Measurements from ENCODE around the gene DEPDC1B.
"Not testable (repeated sequence)": the region's sequence is repeated elsewhere in the genome, so short reads cannot be mapped to it uniquely, and the experiment has no call there.

The DEPDC1B gene

DNA sequence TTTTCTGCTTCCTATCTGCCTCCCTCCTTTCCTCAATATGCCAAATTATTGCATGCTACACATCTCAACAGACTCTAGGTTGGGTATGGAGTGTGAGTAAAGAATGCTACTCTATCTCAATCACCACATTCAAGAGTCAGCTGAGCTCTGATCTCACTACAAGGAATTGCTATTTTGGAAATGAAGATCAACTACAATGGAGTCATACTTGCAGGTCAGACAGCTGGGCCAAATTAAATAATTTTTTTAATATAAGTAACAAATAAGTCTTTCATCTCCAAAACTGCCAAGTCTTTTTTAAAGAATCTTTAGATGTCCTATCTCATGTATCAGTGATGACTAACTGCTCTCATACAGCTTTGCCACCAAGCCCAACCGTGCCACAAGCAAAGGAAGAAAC, 64.0 kb downstream of the DEPDC1B start:
- TF ChIP-seq, protein P1, sequence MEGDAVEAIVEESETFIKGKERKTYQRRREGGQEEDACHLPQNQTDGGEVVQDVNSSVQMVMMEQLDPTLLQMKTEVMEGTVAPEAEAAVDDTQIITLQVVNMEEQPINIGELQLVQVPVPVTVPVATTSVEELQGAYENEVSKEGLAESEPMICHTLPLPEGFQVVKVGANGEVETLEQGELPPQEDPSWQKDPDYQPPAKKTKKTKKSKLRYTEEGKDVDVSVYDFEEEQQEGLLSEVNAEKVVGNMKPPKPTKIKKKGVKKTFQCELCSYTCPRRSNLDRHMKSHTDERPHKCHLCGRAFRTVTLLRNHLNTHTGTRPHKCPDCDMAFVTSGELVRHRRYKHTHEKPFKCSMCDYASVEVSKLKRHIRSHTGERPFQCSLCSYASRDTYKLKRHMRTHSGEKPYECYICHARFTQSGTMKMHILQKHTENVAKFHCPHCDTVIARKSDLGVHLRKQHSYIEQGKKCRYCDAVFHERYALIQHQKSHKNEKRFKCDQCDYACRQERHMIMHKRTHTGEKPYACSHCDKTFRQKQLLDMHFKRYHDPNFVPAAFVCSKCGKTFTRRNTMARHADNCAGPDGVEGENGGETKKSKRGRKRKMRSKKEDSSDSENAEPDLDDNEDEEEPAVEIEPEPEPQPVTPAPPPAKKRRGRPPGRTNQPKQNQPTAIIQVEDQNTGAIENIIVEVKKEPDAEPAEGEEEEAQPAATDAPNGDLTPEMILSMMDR (IDR thresholded peaks at IDR 0.05; ENCODE audit: extremely low read depth, insufficient read depth, missing control alignments): no peak
- in situ Hi-C loops (cut with MboI; ENCODE audit: low pct_unique_long_range_greater_than_20kb, low sequenced_read_pairs, unreplicated experiment): no loop called here
- no peak for DNase-seq (ENCODE audit: low spot score)

DNA sequence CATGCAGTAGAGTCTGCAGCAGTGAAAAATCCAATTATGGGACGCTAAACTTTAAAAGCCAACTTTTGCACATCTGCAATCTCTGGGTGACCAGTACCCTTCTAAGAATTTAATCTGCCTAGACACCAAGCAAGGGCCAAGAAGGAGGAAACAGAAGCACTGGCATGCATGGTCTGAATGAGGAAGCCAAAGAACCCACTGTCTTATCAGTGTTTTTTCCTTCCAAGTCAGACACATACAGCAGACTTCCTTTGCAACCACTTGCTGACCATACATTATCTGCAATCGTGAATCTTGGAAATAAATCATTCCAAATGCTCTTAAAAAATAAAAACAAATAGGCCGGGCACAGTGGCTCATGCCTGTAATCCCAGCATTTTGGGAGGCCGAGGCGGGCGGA, 65.9 kb downstream of the DEPDC1B start:
- DNase-seq (ENCODE audit: low spot score): no peak
- in situ Hi-C loops (cut with MboI; ENCODE audit: low pct_unique_long_range_greater_than_20kb, low sequenced_read_pairs, unreplicated experiment): no loop called here
- TF ChIP-seq, protein P1 (IDR thresholded peaks at IDR 0.05; ENCODE audit: extremely low read depth, insufficient read depth, missing control alignments): no peak

DNA sequence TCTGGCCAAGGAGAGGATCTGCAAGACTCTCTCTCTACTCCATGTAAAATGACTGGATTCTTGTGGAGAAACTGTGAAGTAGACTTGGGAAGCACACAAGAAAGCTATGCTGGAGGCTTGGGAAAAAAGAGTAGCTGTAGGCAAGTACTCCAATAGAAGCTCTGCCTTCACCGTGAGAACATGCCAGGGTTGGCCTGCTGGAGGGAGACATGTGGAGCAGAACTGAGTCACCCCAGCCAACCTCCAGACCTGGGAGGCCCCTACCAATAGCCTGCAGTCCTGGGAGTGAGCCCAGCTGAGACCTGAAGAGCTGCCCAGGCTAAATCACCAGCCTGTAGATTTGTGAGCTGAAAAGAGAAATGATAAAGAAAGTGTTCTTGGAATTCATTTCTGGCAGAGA, 66.6 kb downstream of the DEPDC1B start:
- no peak for DNase-seq (ENCODE audit: low spot score)
- TF ChIP-seq, protein P1 (IDR thresholded peaks at IDR 0.05; ENCODE audit: extremely low read depth, insufficient read depth, missing control alignments): no peak
- in situ Hi-C loops (cut with MboI; ENCODE audit: low pct_unique_long_range_greater_than_20kb, low sequenced_read_pairs, unreplicated experiment): no loop called here

DNA sequence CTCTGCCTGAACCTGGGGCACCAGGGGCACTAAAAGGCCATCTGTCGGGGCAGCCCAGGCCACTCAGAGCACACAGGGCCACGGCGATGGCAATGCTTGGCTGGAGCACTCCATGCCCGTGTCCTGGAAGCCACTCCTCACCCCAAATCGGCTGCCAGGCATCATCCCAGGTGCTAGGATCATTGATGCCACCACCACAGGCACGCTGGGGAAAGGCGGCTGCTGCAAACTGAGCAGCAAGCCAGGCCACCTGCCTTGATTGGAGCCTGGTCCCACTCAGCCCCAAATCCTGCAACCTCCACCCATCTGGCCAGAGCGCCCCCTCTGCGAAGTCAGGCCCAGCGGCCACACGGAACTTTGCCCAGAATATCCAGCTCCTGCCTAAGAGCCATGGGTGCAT, 67.8 kb downstream of the DEPDC1B start:
- TF ChIP-seq, protein P1 (IDR thresholded peaks at IDR 0.05; ENCODE audit: extremely low read depth, insufficient read depth, missing control alignments): no peak
- in situ Hi-C loops (cut with MboI; ENCODE audit: low pct_unique_long_range_greater_than_20kb, low sequenced_read_pairs, unreplicated experiment): no loop called here
- no peak for DNase-seq (ENCODE audit: low spot score)

DNA sequence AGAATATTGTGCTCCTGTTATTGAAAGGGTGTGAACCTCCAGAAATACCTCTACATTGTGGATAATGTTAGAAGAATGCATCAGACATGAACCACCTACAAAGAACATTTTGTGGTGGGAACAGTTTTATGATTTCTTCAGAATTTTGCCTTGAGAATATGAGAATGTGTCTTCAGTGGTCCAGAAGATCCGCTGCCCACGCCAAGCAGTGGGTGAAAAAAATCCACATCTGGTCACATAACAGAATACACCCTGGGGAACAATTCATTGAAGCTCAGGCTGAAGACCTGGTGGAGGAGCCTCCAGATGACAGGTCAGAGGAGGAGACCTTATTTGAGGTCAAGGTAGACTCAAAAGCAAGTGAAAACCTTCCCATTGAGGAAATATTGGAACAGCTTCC, 69.1 kb downstream of the DEPDC1B start:
- DNase-seq (ENCODE audit: low spot score): no peak
- in situ Hi-C loops (cut with MboI; ENCODE audit: low pct_unique_long_range_greater_than_20kb, low sequenced_read_pairs, unreplicated experiment): no loop called here
- TF ChIP-seq, protein P1 (IDR thresholded peaks at IDR 0.05; ENCODE audit: extremely low read depth, insufficient read depth, missing control alignments): no peak

DNA sequence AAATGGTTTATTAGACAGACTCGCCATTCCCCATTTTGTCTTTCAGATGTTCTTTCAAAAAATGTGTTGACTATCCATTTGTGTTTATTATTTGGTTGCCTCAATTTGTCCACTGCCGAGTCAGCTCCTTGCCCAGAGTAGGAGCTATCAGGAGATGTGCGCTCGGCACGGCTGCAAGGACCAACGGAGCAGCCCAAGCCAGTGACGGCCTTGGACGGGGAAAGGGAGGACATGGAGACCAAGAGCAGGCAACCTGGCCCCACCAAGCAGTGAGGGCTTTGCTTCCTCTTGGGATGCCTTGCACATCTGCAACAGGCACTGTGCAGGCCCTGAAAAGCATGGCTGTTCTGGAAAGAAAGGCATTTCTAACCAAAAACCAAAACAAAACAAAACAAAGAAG, 69.8 kb downstream of the DEPDC1B start:
- in situ Hi-C loops (cut with MboI; ENCODE audit: low pct_unique_long_range_greater_than_20kb, low sequenced_read_pairs, unreplicated experiment): no loop called here
- TF ChIP-seq, protein P1 (IDR thresholded peaks at IDR 0.05; ENCODE audit: extremely low read depth, insufficient read depth, missing control alignments): no peak
- DNase-seq (ENCODE audit: low spot score): no peak

DNA sequence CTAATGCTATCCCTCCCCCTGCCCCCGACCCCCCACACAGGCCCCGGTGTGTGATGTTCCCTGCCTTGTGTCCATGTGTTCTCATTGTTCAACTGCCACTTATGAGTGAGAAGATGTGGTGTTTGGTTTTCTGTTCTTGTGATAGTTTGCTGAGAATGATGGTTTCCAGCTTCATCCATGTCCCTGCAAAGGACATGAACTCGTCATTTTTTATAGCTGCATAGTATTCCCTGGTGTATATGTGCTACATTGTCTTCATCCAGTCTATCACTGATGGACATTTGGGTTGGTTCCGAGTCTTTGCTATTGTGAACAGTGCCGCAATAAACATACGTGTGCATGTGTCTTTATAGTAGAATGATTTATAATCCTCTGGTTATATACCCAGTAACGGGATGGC, 75.1 kb downstream of the DEPDC1B start:
- DNase-seq (ENCODE audit: low spot score); in situ Hi-C loops (cut with MboI; ENCODE audit: low pct_unique_long_range_greater_than_20kb, low sequenced_read_pairs, unreplicated experiment): not testable (repeated sequence)

DNA sequence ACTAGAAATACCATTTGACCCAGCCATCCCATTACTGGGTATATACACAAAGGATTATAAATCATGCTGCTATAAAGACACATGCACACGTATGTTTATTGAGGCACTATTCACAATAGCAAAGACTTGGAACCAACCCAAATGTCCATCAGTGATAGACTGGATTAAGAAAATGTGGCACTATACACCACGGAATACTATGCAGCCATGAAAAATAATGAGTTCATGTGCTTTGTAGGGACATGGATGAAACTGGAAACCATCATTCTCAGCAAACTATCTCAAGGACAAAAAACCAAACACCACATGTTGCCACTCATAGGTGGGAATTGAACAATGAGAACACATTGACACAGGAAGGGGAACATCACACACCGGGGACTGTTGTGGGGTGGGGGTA, 79.2 kb downstream of the DEPDC1B start:
- in situ Hi-C loops (cut with MboI; ENCODE audit: low pct_unique_long_range_greater_than_20kb, low sequenced_read_pairs, unreplicated experiment); DNase-seq (ENCODE audit: low spot score): not testable (repeated sequence)

Measured in GM13977 (cell line).